ENCODE data around the gene ZNF385A.

ZNF385A gene

DNA sequence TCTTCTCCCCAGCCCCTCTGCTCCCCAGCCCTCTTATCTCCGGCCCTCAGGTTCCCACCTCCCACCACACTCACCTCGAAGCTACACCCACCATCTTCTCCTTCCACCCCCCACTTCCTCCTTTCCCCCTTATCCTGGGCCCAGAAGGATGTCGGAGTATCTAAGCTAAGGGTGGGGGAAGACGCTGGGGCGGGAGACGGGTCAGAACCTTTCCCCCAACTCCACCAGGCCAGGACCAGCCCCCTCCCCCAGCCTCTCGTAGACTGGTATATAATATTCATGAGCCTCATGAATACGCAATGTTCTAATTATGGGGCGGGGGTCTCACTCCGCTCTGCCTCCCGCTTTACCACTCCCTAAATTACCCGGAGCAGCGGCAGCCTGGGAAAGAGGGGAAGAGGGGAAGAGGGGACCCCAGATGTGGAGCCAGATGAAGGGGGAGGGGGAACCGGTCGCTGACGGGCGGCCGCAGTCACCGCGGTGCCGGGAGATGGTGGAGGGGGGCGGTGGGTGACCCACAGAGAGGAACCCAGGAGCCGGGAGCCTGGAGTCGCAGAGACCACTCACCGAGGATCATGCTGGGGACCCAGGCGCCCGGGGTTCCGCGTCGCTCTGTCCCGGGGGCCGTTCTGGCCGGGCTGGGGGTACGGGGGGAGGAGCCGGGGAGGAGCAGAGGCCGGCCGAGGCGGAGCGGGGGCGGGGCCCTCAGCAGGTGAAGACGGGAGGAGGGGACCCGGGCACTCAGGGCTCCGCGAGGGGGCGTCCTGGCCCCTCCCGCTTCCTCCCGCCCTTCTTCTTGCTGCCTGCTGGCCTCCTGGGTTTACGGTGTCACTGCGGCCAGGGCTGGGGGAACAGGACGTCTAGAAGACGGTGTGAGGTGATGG is 6.4 kb upstream of the ZNF385A start:
- no peak for DNase-seq (ENCODE audit: low read depth)
- TF ChIP-seq, protein P1, sequence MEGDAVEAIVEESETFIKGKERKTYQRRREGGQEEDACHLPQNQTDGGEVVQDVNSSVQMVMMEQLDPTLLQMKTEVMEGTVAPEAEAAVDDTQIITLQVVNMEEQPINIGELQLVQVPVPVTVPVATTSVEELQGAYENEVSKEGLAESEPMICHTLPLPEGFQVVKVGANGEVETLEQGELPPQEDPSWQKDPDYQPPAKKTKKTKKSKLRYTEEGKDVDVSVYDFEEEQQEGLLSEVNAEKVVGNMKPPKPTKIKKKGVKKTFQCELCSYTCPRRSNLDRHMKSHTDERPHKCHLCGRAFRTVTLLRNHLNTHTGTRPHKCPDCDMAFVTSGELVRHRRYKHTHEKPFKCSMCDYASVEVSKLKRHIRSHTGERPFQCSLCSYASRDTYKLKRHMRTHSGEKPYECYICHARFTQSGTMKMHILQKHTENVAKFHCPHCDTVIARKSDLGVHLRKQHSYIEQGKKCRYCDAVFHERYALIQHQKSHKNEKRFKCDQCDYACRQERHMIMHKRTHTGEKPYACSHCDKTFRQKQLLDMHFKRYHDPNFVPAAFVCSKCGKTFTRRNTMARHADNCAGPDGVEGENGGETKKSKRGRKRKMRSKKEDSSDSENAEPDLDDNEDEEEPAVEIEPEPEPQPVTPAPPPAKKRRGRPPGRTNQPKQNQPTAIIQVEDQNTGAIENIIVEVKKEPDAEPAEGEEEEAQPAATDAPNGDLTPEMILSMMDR (conservative IDR thresholded peaks at IDR 0.05; ENCODE audit: low read length), result no peak
- H3K4me3 ChIP-seq (ENCODE audit: low read length), result no peak overlapping the region

DNA sequence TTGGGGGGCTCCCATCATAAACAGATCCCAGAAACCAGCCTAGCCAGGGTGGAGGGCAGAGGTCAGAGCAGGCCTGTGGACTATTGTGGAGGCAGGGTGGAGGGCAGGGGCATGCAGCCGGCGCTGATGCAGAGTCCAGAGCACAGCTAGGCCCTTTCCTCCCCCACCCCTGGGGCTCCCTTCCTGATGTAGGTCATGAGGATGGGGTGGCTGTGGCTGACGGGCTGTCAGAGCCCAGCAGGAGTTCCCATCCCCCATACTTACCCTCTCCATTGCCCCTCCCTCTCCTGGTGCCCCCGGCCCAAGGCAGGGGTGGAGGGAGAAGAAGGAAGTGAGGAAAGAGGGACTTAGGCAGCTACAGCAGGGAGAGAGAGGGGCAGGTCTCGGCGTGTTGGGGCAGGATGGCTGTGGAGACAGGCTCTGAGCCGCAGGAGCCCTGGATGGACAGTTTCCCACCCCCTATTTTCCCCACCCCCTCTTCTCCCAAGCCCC is 5.7 kb upstream of the ZNF385A start:
- H3K4me3 ChIP-seq (ENCODE audit: low read length), result no peak overlapping the region
- no peak for DNase-seq (ENCODE audit: low read depth)
- TF ChIP-seq, protein P1 (conservative IDR thresholded peaks at IDR 0.05; ENCODE audit: low read length), result no peak

DNA sequence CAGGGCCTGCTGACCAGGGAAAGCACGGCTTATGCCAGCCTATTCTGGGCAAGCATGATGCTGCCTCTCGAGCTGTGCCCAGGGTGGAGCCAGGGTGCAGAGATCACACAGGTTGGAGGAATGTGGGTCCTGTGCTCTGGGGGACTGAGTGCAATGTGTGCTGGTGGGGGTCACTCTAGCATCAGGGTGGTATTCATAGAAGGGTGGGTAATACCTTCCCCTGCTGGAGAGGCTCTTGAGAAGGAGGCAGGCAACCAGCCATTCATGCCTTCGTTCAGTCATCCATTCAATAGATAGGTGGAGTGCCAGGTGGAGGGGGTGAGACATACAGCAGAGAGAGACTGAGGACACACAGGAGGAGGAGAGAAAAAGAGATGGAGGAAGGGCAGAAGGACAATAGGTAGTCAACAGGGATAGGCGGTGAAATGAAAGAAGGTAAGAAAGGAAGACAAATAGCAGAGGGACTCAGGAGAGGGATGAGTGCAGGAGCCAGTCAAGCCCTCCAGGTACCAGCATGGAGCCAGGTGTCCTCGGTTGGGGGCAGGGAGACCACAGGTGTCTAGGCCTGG is 5.2 kb upstream of the ZNF385A start:
- DNase-seq (ENCODE audit: low read depth), result no peak
- TF ChIP-seq, protein P1 (conservative IDR thresholded peaks at IDR 0.05; ENCODE audit: low read length), result no peak
- H3K4me3 ChIP-seq (ENCODE audit: low read length), result no peak overlapping the region

DNA sequence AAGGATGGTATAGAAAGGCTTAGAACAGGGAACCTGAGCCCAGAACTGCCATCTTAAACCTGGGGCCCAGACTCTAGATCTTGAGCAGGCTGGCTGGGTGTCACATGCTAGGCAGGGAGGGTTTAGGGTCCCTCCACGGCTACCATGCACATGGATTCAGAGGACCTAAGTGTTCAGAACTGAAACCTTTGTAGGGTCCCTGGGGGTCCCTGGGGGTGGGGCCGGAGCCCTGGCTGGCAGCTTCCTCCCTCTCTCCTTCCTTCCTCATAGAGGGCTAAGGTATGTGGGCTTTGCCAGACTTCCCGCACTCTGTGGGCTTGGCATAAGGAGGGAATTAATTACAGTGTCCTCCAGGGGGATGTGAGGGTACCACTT is 4.6 kb upstream of the ZNF385A start:
- DNase-seq (ENCODE audit: low read depth), result no peak
- TF ChIP-seq, protein P1 (conservative IDR thresholded peaks at IDR 0.05; ENCODE audit: low read length), result no peak
- H3K4me3 ChIP-seq (ENCODE audit: low read length), result no peak overlapping the region

DNA sequence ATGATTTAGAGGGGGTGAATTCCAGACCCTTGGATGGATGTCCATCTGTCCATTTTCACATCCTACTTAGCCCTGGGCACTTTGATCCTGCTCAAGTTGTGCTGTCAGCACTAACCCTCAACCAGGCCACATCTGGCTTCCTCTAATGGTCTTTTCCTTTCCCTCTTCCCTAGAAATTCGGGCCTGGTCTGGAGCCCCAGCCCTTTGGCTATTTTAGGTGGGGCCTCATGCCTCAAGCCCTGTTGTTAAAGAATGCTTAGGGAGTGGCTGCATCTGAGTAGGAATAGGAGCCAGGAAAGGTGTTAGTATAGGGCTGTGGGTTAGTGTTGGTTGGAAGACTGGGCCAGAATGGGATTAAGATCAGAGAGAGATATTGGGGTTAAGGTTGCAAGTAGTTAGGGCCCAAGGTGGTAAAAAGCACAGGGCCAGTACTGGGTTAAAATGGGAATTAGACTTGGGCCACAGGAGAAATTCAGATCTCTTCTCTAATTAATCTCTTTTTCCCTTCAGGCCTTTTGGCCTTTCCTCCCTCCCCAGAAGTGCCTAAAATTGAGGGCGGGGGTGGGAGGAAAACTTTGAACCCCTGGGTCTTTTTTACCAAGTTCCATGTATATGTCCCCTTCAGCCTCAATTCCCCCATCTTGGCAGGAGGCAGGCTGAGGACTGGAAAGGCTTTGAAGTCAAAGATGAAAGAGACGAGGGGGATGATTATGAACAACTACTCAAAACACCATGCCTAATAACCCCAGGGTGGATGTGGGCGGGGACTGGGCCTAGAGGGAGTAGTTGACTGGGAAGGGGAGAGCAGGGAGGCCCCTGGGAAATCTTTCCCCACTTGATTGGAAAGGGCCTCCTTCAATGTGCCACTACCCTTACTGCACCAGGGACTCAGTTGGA is 4.0 kb upstream of the ZNF385A start:
- DNase-seq (ENCODE audit: low read depth), result no peak
- TF ChIP-seq, protein P1 (conservative IDR thresholded peaks at IDR 0.05; ENCODE audit: low read length), result no peak
- H3K4me3 ChIP-seq (ENCODE audit: low read length), result no peak overlapping the region

DNA sequence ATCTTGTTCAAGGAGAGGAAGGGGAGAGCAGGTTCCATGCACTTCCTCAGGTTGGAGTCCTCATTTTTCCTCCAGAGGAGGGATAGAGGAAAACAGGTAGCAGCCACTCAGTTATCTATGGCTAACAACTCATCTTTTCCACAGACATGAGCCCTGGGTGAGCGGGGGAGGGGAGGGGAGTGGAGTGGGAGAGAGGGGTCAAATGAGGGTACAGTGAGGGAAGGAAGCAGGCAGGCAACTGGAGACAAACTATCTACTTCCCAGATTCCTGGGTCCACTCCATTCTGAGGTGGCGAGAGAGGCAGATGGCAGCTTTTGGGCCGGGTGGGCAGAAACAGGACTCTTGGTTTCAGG is 2.6 kb upstream of the ZNF385A start:
- TF ChIP-seq, protein P1 (conservative IDR thresholded peaks at IDR 0.05; ENCODE audit: low read length), result no peak
- H3K4me3 ChIP-seq (ENCODE audit: low read length), result no peak overlapping the region
- DNase-seq (ENCODE audit: low read depth), result no peak

Data from AG10803 (cell line).